Measurements from ENCODE around the gene ZDHHC14.

DNA sequence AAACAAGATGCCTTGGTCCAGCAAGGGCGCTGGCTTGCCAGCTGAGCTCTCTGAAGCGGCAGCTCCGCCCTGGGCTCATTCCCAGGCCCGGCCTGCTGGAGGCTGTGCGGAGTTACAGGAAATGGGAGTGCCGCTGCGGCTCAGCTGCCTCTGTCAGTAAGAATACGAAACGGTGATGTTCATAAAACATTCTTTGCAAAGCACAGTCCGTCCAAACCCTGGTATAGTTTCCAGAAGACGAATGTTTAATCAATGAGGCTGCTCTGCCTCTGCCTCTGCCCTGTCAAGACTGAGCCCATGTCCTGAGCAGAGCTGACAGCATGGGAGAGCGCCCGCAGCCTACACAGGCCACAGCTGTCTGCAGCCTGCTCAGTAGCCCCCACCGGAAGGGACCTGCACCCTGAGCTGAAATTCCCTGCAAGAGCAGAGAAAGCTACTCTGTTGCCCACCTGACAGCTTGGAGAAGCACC, 288.8 kb downstream of the ZDHHC14 start:
- TF ChIP-seq POLR2AphosphoS5 (IDR thresholded peaks at IDR 0.05) (peak; percentile 46 to 69), POLR2A (IDR thresholded peaks at IDR 0.05; ENCODE audit: low read depth) (no peak), EP300 (IDR thresholded peaks at IDR 0.05) (no peak)
- TF ChIP-seq, protein P1, sequence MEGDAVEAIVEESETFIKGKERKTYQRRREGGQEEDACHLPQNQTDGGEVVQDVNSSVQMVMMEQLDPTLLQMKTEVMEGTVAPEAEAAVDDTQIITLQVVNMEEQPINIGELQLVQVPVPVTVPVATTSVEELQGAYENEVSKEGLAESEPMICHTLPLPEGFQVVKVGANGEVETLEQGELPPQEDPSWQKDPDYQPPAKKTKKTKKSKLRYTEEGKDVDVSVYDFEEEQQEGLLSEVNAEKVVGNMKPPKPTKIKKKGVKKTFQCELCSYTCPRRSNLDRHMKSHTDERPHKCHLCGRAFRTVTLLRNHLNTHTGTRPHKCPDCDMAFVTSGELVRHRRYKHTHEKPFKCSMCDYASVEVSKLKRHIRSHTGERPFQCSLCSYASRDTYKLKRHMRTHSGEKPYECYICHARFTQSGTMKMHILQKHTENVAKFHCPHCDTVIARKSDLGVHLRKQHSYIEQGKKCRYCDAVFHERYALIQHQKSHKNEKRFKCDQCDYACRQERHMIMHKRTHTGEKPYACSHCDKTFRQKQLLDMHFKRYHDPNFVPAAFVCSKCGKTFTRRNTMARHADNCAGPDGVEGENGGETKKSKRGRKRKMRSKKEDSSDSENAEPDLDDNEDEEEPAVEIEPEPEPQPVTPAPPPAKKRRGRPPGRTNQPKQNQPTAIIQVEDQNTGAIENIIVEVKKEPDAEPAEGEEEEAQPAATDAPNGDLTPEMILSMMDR (IDR thresholded peaks at IDR 0.05) = peak in 2 of 3 experiments; percentile 16 to 37
